Neuron (in vitro differentiated cells): ENCODE results near the gene RAPGEF2.
"Not testable (repeated sequence)": the region's sequence is repeated elsewhere in the genome, so short reads cannot be mapped to it uniquely, and the experiment has no call there.

Experiments used
- H2AFZ ChIP-seq: one replicate; pipeline ENCODE4 v1.6.1; 2013; ENCODE audit warnings: low read depth, mild to moderate bottlenecking, inconsistent platforms, low read length, moderate library complexity
- H3K27me3 ChIP-seq: one replicate; pipeline ENCODE4 v1.6.1; 2013; ENCODE audit warnings: low read length; ENCODE audit not compliant: insufficient read depth
- H3K36me3 ChIP-seq: one replicate; pipeline ENCODE4 v1.6.1; 2013; ENCODE audit warnings: low read length; ENCODE audit not compliant: insufficient read depth
- H3K4me1 ChIP-seq: one replicate; pipeline ENCODE4 v1.6.1; 2013; ENCODE audit warnings: low read length; ENCODE audit not compliant: insufficient read depth
- H3K4me3 ChIP-seq: 2 replicates; pipeline ENCODE4 v1.5.1; 2013; ENCODE audit warnings: mild to moderate bottlenecking, low read length, moderate library complexity
- H3K9me3 ChIP-seq: one replicate; pipeline ENCODE4 v1.6.1; 2013; ENCODE audit warnings: low read length

Gene RAPGEF2

DNA sequence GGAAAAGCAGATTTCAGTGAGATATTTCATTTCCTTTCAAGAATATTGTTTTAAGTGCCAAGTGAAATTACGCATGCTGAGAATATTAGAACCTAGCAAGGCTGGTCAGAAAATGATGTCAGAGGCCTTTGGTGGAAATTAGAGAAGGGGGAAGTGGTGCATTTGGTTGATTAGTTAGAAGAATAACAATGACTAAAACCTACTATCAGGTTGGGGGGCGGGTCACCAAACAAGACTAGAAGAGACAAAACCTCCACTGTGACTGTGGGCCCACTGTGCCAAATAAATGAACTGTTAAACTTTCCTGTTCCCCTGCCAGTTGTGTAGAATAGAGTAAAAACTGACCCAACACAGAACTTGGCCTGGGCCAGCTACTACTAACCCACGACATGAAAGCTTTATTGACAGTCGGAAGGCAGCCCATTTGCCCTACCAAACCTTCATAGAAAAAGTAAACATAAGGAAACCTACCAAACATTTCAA, 2.9 kb downstream of the RAPGEF2 start:
- no peak overlapping the region for H2AFZ ChIP-seq
- peak overlapping the region; percentile 61 for H3K4me3 ChIP-seq
- no peaks in the 10 kb centered on the region for H3K9me3 ChIP-seq
- H3K36me3 ChIP-seq, result no peaks in the 10 kb centered on the region
- H3K27me3 ChIP-seq, result no peaks in the 10 kb centered on the region
- H3K4me1 ChIP-seq, result peaks cover 25% of the 10 kb centered on the region

DNA sequence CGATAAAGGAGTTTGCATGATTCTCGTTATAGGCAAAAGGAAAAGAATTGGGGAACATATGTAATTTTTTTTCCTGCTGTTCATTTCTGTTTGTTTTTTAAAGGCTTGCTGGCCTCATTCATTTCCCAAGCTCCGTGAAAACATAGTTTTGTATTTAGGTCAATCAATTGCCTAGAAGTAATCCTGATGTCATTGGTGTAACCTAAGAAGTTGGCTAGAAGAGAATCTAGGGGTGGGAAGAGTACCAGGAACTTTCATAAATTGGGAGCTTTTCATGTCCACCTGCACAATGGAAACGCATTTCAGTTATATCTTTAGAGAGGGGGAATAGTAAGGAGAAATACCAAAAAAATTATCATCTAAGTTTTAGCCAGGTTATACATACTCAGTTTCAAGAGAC, 3.8 kb downstream of the RAPGEF2 start:
- H3K4me3 ChIP-seq, result peak overlapping the region; percentile 61
- H3K36me3 ChIP-seq, result no peaks in the 10 kb centered on the region
- no peaks in the 10 kb centered on the region for H3K9me3 ChIP-seq
- H2AFZ ChIP-seq, result no peak overlapping the region
- no peaks in the 10 kb centered on the region for H3K27me3 ChIP-seq
- H3K4me1 ChIP-seq, result peaks cover 23% of the 10 kb centered on the region

DNA sequence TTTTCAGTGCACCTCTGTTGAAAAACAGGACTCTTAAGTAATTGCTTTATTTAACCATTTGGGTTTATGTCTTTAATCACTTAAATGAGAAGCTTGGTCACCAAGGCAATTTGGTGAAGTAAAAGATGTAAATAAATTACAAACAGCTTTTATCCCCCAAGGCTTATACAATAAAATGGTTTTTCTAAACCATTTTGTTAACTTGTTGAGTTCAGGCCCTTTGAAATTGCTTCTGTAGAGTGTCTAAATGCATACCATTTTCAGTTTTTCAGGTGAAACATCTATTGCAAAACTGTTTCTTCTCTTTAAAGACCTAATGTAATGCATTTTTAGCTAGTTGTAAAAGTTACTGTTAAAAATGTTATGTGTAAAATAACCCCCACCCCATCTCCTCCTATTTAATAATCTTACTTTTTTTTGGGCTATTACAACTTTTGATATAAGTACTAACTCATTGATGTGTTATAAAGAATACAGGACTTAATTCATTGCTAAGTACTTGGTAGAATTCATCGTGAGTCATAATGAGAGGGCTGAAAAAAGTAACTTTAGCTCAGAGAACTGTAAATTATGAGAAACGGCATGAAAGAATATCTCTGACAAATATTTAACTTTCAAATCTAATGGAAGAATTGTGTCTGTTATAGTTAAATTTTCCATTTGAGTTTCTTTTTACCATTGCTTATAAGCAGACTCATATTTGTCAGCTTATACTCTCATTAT, 4.5 kb downstream of the RAPGEF2 start:
- Histone ChIP-seq H3K9me3 (no peaks in the 10 kb centered on the region), H2AFZ (no peak overlapping the region), H3K4me1 (peaks cover 16% of the 10 kb centered on the region), H3K27me3 (no peaks in the 10 kb centered on the region), H3K4me3 (peak overlapping the region; percentile 61), H3K36me3 (no peaks in the 10 kb centered on the region)

DNA sequence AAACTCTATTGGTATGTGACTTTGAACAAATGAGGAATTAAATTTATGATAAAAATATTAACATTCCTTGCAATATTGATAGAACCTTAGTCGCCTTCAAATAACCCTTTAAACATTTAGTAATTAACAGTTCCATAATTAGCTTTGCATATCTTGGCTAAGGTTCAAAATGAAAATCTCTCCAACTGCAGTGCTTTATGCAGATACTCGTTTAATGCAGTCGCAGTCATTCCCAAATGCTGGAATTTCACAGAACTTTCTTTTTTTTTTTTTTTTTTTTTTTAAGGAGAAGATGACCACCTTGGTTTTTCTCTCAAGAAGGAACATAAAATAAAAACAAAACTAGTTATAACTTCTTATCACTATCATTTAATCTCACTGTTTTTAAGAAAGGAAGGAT, 5.2 kb downstream of the RAPGEF2 start:
- Histone ChIP-seq H3K36me3 (no peaks in the 10 kb centered on the region), H3K4me1 (peaks cover 15% of the 10 kb centered on the region), H3K9me3 (no peaks in the 10 kb centered on the region), H3K4me3 (no peak overlapping the region), H2AFZ (no peak overlapping the region), H3K27me3 (no peaks in the 10 kb centered on the region)

DNA sequence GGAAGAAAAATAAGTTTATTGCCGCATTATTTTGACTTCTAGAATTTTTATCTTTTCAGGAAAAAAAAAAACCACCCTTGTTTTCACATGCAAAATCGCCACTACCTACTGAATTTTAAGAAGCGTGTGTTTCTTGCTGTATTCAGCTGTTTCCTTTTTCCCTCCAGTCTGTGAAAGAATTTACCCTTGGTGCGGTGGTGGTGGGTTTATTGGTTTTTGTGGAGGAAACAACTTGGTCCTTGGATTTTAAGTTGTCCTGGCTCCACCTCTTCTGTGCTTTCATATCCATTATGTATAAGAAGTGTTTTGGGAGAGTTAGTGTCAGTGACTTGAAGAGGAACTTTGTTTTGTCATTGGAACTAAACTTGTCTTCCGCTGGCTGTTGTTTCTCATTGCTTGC, 8.1 kb downstream of the RAPGEF2 start:
- H3K36me3 ChIP-seq, result no peaks in the 10 kb centered on the region
- no peaks in the 10 kb centered on the region for H3K27me3 ChIP-seq
- H3K9me3 ChIP-seq, result no peaks in the 10 kb centered on the region
- H2AFZ ChIP-seq, result no peak overlapping the region
- no peak overlapping the region for H3K4me3 ChIP-seq
- peaks cover 10% of the 10 kb centered on the region for H3K4me1 ChIP-seq

DNA sequence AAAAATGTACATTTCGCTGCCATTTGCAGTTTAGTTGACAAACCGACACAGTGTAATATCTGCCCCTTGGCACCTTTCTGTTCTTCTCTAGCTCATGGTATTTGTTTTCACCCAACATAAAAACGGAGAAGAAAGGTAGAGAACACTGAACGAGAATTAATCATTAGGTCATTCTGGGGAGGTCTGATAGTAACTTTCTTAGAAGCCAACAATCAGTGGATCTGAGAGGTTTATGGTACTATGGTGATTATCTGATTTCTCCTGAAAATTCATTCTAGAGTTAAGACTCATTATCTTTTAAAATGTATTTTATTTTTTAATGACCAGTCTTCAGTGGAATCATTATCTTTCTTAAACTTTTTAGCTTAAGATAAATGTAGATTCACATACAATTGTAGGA, 8.5 kb downstream of the RAPGEF2 start:
- Histone ChIP-seq H2AFZ (no peak overlapping the region), H3K27me3 (no peaks in the 10 kb centered on the region), H3K4me3 (no peak overlapping the region), H3K9me3 (peaks cover 2% of the 10 kb centered on the region), H3K36me3 (no peaks in the 10 kb centered on the region), H3K4me1 (peaks cover 5% of the 10 kb centered on the region)

DNA sequence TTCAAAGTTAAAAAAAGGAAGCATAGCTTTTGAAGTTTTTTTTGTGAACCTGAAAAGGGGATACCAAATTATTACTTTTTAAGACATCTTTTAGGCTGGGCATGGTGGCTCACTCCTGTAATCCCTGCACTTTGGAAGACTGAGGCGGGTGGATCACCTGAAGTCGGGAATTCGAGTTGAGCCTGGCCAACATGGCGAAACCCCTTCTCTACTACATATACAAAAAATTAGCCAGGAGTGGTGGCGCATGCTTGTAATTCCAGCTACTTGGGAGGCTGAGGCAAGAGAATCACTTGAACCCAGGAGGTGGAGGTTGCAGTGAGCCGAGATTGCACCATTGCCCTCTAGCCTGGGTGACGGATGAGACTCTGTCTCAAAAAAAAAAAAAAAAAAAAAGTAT, 10.5 kb downstream of the RAPGEF2 start:
- H3K9me3 ChIP-seq, H2AFZ ChIP-seq, H3K27me3 ChIP-seq, H3K4me3 ChIP-seq, H3K36me3 ChIP-seq, H3K4me1 ChIP-seq: not testable (repeated sequence)

DNA sequence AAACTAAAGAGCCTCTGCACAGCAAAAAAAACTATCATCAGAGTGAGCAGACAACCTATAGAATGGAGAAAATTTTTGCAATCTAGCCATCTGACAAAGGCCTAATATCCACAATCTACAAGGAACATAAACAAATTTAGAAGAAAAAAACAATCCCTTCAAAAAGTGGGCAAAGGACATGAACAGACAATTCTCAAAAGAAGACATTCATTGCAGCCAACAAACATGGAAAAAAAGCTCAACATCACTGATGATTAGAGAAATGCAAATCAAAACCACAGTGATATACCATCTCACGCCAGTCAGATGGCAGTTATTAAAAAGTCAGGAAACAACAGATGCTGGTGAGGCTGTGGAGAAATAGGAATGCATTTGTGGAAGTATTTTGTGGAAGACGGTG, 13.2 kb downstream of the RAPGEF2 start:
- H3K27me3 ChIP-seq, H3K4me1 ChIP-seq, H2AFZ ChIP-seq, H3K36me3 ChIP-seq, H3K4me3 ChIP-seq, H3K9me3 ChIP-seq: not testable (repeated sequence)

DNA sequence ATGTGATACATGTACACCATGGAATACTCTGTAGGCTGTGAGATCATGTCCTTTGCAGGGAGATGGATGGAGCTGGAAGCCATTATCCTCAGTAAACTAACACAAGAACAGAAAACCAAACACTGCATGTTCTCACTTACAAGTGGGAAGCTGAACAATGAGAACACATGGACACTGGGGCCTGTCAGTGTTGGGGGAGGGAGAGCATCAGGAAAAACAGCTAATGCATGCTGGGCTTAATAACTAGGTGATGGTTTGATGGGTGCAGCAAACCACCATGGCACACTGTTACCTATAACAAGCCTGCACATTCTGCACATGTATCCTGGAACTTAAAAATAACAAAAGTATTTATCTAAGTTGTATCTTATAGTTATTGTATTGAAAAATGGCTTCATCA, 13.8 kb downstream of the RAPGEF2 start:
- not testable (repeated sequence) for H3K4me1 ChIP-seq, H3K27me3 ChIP-seq, H3K9me3 ChIP-seq, H3K36me3 ChIP-seq, H3K4me3 ChIP-seq, H2AFZ ChIP-seq

DNA sequence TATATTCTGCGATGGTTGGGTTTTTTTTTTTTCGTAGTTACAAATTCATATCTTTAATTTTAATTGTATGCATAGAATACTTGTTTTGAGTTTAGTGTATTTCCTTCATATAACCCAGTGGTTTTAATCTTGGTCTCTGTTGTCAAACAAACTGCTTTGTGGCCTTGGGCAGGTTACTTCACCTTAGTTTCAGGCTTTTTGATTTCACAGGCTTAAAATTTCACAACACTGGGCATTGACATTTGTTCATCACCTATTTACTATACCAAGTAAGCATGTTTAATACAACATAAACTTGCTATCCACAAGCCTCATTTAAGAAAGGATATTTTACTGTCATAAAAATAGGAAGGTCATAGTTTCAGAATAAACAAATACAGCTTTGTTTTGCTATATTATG, 14.7 kb downstream of the RAPGEF2 start:
- Histone ChIP-seq H3K27me3 (no peaks in the 10 kb centered on the region), H3K4me3 (no peak overlapping the region), H2AFZ (no peak overlapping the region), H3K4me1 (no peaks in the 10 kb centered on the region), H3K9me3 (peaks cover 5% of the 10 kb centered on the region), H3K36me3 (peaks cover 4% of the 10 kb centered on the region)

DNA sequence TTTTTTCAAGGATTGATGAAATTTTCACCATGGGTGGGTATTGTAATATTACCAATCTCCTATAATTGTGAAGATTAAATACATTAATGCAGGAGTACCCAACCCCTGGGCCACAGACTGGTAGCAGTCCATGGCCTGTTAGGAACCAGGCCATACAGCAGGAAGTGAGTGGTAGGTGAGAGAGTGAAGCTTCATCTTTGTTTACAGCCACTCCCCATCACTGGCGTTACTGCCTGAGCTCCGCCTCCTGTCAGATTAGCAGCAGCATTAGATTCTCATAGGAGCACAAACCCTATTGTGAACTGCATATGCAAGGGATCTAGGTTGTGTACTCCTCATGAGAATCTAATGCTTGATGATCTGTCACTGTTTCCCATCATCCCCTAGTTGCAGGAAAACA, 15.1 kb downstream of the RAPGEF2 start:
- peaks cover 4% of the 10 kb centered on the region for H3K36me3 ChIP-seq
- no peaks in the 10 kb centered on the region for H3K27me3 ChIP-seq
- no peaks in the 10 kb centered on the region for H3K4me1 ChIP-seq
- H3K4me3 ChIP-seq, result no peak overlapping the region
- H3K9me3 ChIP-seq, result peaks cover 5% of the 10 kb centered on the region
- no peak overlapping the region for H2AFZ ChIP-seq

DNA sequence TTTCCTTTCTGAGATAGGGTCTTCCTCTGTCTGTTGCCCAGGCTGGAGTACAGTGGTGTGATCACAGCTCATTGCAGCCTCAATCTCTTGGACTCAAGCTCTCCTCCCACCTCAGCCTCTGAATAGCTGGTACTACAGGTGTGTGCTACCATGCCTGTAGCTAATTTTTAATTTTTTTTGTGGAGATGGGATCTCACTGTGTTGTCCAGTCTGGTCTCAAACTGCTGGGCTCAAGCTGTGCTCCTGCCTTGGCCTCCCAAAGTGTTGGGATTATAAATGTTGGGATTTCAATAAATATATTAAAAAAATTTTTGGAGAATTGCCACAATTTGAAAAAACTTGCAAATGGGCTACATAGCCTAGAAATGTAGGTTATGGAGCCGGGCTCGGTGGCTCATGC, 18.5 kb downstream of the RAPGEF2 start:
- Histone ChIP-seq H3K36me3 (peaks cover 4% of the 10 kb centered on the region), H2AFZ (no peak overlapping the region), H3K27me3 (no peaks in the 10 kb centered on the region), H3K4me1 (no peaks in the 10 kb centered on the region), H3K9me3 (peaks cover 3% of the 10 kb centered on the region), H3K4me3 (no peak overlapping the region)

DNA sequence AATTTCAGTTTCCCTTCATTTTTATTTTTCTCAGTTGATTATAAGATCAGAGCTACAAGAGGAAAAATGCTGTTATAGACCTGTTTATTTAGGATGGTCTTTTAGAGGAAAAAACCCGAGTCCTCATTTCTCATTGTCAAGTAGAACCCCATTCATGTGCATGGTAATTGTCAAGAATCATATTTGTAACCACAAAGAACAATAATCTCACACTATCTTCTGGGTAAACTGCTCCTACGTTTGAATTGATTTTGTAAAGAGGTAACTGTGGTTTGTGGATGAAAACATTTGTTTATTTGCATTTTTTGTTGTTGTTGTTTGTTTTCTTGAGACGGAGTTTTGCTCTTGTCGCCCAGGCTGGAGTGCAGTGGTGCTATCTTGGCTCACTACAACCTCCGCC, 23.8 kb downstream of the RAPGEF2 start:
- no peak overlapping the region for H3K4me3 ChIP-seq
- no peaks in the 10 kb centered on the region for H3K36me3 ChIP-seq
- no peaks in the 10 kb centered on the region for H3K27me3 ChIP-seq
- no peaks in the 10 kb centered on the region for H3K9me3 ChIP-seq
- peaks cover 8% of the 10 kb centered on the region for H3K4me1 ChIP-seq
- H2AFZ ChIP-seq, result no peak overlapping the region
